ENCODE results near the gene DCHS1.
A peak's percentile ranks its signal among the peaks of the same experiment; 100 is the strongest.

Gene DCHS1

DNA sequence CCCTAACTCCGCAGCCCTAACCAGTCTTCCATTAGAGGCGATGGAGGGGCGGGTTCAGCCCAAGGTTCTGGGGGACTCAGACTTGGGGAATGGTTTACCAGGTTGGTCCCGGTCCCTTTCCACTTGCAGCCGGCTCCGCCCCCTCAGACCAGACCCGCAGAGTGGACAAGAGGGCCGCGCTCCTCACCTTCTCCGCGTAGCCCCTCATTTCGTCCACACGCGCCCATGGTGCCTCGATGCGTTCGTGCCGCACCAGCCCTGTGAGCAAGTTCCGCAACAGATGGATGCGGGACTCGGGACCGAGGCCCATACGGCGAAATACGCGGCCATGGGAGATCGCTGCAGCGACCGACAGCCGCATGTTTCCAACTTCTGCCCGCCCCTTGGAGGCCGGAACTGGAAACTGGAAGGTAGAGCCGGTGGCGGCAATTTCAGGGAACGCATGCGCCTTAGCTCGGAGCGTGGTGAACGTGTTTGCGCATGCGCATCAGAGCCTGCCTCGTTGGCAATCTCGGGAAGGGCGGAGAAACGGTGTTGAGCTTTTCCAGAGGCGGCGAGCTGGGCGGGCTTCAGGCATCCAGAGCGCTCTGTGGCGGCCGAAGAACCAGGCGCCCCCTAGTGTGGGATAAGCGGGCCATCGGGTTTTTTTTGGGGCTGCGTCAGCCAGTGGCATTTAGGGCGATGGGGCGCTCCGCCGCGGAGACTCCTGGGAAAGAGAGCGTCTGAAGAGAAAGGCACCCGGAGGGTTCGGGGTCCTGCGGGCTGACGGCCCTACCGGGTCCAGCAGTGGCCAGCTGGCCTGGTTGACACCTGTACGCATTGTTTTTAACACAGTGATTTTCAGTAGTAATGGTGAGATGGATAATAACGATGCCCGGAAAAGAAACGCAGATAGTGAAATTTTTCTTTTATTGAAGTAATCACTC lies 27.6 kb upstream of the DCHS1 start, which contains the start of gene MRPL17:
MRPL17 (minus strand) TSS at position 405 of the 926 bp plus-strand sequence; CDS start at position 361, 44 bp downstream.
- POLR2A ChIA-PET: interaction anchor here (1.1 kb wide), 1 partner anchor 71 kb away, joined by 3 read pairs; no protein-coding TSS in a partner anchor
- CTCF ChIA-PET: interaction anchor here (0.6 to 4.7 kb wide), 29 partner anchors 10 to 305 kb away, joined by 3 to 31 read pairs (median 3); partner anchors contain the start of genes DNHD1, ILK, RRP8 and TAF10

GRCh38 chr11:6682591-6682935 lies 27.0 kb upstream of the DCHS1 start:
- Histone ChIP-seq H3K4me1 (ENCODE audit: control extremely low read depth in 1 of 4, control insufficient read depth in 4 of 4, insufficient read depth in 4 of 4, low read length in 3 of 4) (peaks cover 7 to 23% (median 18%) of the 10 kb centered on the region in 4 experiments), H3K36me3 (ENCODE audit: control insufficient read depth in 4 of 4, insufficient read depth in 4 of 4, low read length in 3 of 4) (peaks cover 5 to 26% (median 10%) of the 10 kb centered on the region in 4 experiments), H3K27me3 (replicated peaks in 2 of 5; ENCODE audit: control insufficient read depth in 4 of 5, insufficient read depth in 5 of 5, low read length in 4 of 5) (no peaks in the 10 kb centered on the region), H3K4me3 (ENCODE audit: control insufficient read depth in 1 of 7, extremely low read depth in 1 of 7, insufficient read depth in 4 of 7, low read depth in 2 of 7, low read length in 6 of 7) (peak overlapping the region; percentile 51 to 99 (median 96)), H3K9me3 (ENCODE audit: control extremely low read depth in 1 of 5, control insufficient read depth in 4 of 5, insufficient read depth in 2 of 5, low read depth in 1 of 5, low read length in 4 of 5) (no peaks in the 10 kb centered on the region), H3K27ac (ENCODE audit: insufficient read depth in 1 of 2, low read depth in 1 of 2, low read length in 2 of 2, poor library complexity in 1 of 2, severe bottlenecking in 2 of 2) (peak overlapping the region; percentile 62 to 90)
- WGBS (ENCODE audit: insufficient coverage): 0% methylated on average over 8 of the region's 10 CpGs
- POLR2A ChIA-PET: interaction anchor here (1.1 kb wide), 1 partner anchor 70 kb away, joined by 3 read pairs; no protein-coding TSS in a partner anchor
- CTCF ChIA-PET: interaction anchor here (0.7 to 4.7 kb wide), 13 partner anchors 9 to 304 kb away, joined by 3 to 31 read pairs (median 4); partner anchors contain the start of genes TAF10 and TPP1
- DNase-seq: peak in 1 of 3 donors; percentile 41

More for the DNA sequence above, 27.6 kb upstream of the DCHS1 start, which contains the start of gene MRPL17:
- Histone ChIP-seq H3K36me3 (ENCODE audit: control insufficient read depth in 4 of 4, insufficient read depth in 4 of 4, low read length in 3 of 4) (peaks cover 5 to 26% (median 10%) of the 10 kb centered on the region in 4 experiments), H3K9me3 (ENCODE audit: control extremely low read depth in 1 of 5, control insufficient read depth in 4 of 5, insufficient read depth in 2 of 5, low read depth in 1 of 5, low read length in 4 of 5) (no peaks in the 10 kb centered on the region), H3K4me3 (ENCODE audit: control insufficient read depth in 1 of 7, extremely low read depth in 1 of 7, insufficient read depth in 4 of 7, low read depth in 2 of 7, low read length in 6 of 7) (peak within 1 kb of the TSS; percentile 51 to 99 (median 96)), H3K4me1 (ENCODE audit: control extremely low read depth in 1 of 4, control insufficient read depth in 4 of 4, insufficient read depth in 4 of 4, low read length in 3 of 4) (peaks cover 7 to 23% (median 18%) of the 10 kb centered on the region in 4 experiments), H3K27me3 (replicated peaks in 2 of 5; ENCODE audit: control insufficient read depth in 4 of 5, insufficient read depth in 5 of 5, low read length in 4 of 5) (no peaks in the 10 kb centered on the region), H3K27ac (ENCODE audit: insufficient read depth in 1 of 2, low read depth in 1 of 2, low read length in 2 of 2, poor library complexity in 1 of 2, severe bottlenecking in 2 of 2) (peak within 1 kb of the TSS; percentile 77 to 90)
- peak; percentile 99 to 100 (median 99) for DNase-seq
- WGBS (ENCODE audit: insufficient coverage): 0% methylated on average over 65 of the region's 70 CpGs

- POLR2A ChIA-PET: no interaction called here
- 19% methylated on average over 4 of the region's 5 CpGs for WGBS (ENCODE audit: insufficient coverage)
- peaks cover 7 to 23% (median 18%) of the 10 kb centered on the region in 4 experiments for H3K4me1 ChIP-seq (ENCODE audit: control extremely low read depth in 1 of 4, control insufficient read depth in 4 of 4, insufficient read depth in 4 of 4, low read length in 3 of 4)
- CTCF ChIA-PET: interaction anchor here (2.1 to 4.7 kb wide), 2 partner anchors 13 to 152 kb away, joined by 9 to 31 read pairs; no protein-coding TSS in a partner anchor
- H3K27me3 ChIP-seq (replicated peaks in 2 of 5; ENCODE audit: control insufficient read depth in 4 of 5, insufficient read depth in 5 of 5, low read length in 4 of 5): no peaks in the 10 kb centered on the region
- H3K27ac ChIP-seq (ENCODE audit: insufficient read depth in 1 of 2, low read depth in 1 of 2, low read length in 2 of 2, poor library complexity in 1 of 2, severe bottlenecking in 2 of 2): peak overlapping the region in 1 of 2 experiments; percentile 90
- H3K36me3 ChIP-seq (ENCODE audit: control insufficient read depth in 4 of 4, insufficient read depth in 4 of 4, low read length in 3 of 4): peaks cover 5 to 26% (median 10%) of the 10 kb centered on the region in 4 experiments
- H3K4me3 ChIP-seq (ENCODE audit: control insufficient read depth in 1 of 7, extremely low read depth in 1 of 7, insufficient read depth in 4 of 7, low read depth in 2 of 7, low read length in 6 of 7): peak overlapping the region; percentile 10 to 99 (median 94)
- peak in 1 of 3 donors; percentile 10 for DNase-seq
- H3K9me3 ChIP-seq (ENCODE audit: control extremely low read depth in 1 of 5, control insufficient read depth in 4 of 5, insufficient read depth in 2 of 5, low read depth in 1 of 5, low read length in 4 of 5): no peaks in the 10 kb centered on the region
Observed at GRCh38 chr11:6681949-6682348, 26.3 kb upstream of the DCHS1 start.

- ChIA-PET CTCF (interaction anchor here (0.6 to 4.7 kb wide), 3 partner anchors 13 to 151 kb away, joined by 3 to 31 read pairs (median 9); no protein-coding TSS in a partner anchor), POLR2A (no interaction called here)
- H3K4me3 ChIP-seq (ENCODE audit: control insufficient read depth in 1 of 7, extremely low read depth in 1 of 7, insufficient read depth in 4 of 7, low read depth in 2 of 7, low read length in 6 of 7): peak overlapping the region in 4 of 7 experiments; percentile 3 to 97 (median 92)
- no peaks in the 10 kb centered on the region for H3K9me3 ChIP-seq (ENCODE audit: control extremely low read depth in 1 of 5, control insufficient read depth in 4 of 5, insufficient read depth in 2 of 5, low read depth in 1 of 5, low read length in 4 of 5)
- peaks cover 5 to 26% (median 10%) of the 10 kb centered on the region in 4 experiments for H3K36me3 ChIP-seq (ENCODE audit: control insufficient read depth in 4 of 4, insufficient read depth in 4 of 4, low read length in 3 of 4)
- WGBS (ENCODE audit: insufficient coverage): no CpG with 5 or more reads among the region's 1 CpG
- peak overlapping the region in 1 of 2 experiments; percentile 32 for H3K27ac ChIP-seq (ENCODE audit: insufficient read depth in 1 of 2, low read depth in 1 of 2, low read length in 2 of 2, poor library complexity in 1 of 2, severe bottlenecking in 2 of 2)
- peaks cover 7 to 23% (median 18%) of the 10 kb centered on the region in 4 experiments for H3K4me1 ChIP-seq (ENCODE audit: control extremely low read depth in 1 of 4, control insufficient read depth in 4 of 4, insufficient read depth in 4 of 4, low read length in 3 of 4)
- no peak for DNase-seq
- no peaks in the 10 kb centered on the region for H3K27me3 ChIP-seq (replicated peaks in 2 of 5; ENCODE audit: control insufficient read depth in 4 of 5, insufficient read depth in 5 of 5, low read length in 4 of 5)
Observed at GRCh38 chr11:6681505-6681904, 25.9 kb upstream of the DCHS1 start.

- H3K36me3 ChIP-seq (ENCODE audit: control insufficient read depth in 4 of 4, insufficient read depth in 4 of 4, low read length in 3 of 4): peaks cover 5 to 26% (median 10%) of the 10 kb centered on the region in 4 experiments
- peaks cover 3 to 32% (median 10%) of the 10 kb centered on the region in 4 experiments for H3K4me1 ChIP-seq (ENCODE audit: control extremely low read depth in 1 of 4, control insufficient read depth in 4 of 4, insufficient read depth in 4 of 4, low read length in 3 of 4)
- H3K27me3 ChIP-seq (replicated peaks in 2 of 5; ENCODE audit: control insufficient read depth in 4 of 5, insufficient read depth in 5 of 5, low read length in 4 of 5): no peaks in the 10 kb centered on the region
- CTCF ChIA-PET: interaction anchor here (1.4 kb wide), 1 partner anchor 28 kb away, joined by 3 read pairs; no protein-coding TSS in a partner anchor
- H3K4me3 ChIP-seq (ENCODE audit: control insufficient read depth in 1 of 7, extremely low read depth in 1 of 7, insufficient read depth in 4 of 7, low read depth in 2 of 7, low read length in 6 of 7): no peak overlapping the region
- POLR2A ChIA-PET: no interaction called here
- H3K27ac ChIP-seq (ENCODE audit: insufficient read depth in 1 of 2, low read depth in 1 of 2, low read length in 2 of 2, poor library complexity in 1 of 2, severe bottlenecking in 2 of 2): no peak overlapping the region
- WGBS (ENCODE audit: insufficient coverage): no CpG with 5 or more reads among the region's 3 CpGs
- no peak for DNase-seq
- H3K9me3 ChIP-seq (ENCODE audit: control extremely low read depth in 1 of 5, control insufficient read depth in 4 of 5, insufficient read depth in 2 of 5, low read depth in 1 of 5, low read length in 4 of 5): no peaks in the 10 kb centered on the region
Observed at GRCh38 chr11:6677018-6677417, 21.4 kb upstream of the DCHS1 start.

DNA sequence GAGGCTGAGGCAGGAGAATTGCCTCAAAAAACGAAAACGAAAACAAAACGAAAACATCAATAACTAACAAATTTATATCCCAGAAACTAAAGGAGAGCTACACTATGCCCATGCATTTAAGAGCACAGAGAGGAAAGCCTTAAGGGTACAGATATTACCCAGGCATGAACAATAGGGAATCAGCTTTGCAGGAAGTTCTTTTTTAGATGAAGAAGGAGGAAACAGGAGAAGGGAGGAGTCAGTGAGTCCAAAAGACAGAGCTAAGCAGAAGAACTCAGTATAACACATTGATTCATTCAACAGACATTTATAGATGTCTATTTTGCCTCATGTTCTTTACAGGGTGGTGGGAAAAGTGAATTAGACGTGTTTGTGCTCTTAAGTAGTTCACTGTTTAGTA lies 19.3 kb upstream of the DCHS1 start:
- POLR2A ChIA-PET: no interaction called here
- peaks cover 0 to 9% (median 3%) of the 10 kb centered on the region in 4 experiments for H3K36me3 ChIP-seq (ENCODE audit: control insufficient read depth in 4 of 4, insufficient read depth in 4 of 4, low read length in 3 of 4)

More for the DNA sequence above, 19.3 kb upstream of the DCHS1 start:
- no peak for DNase-seq
- peaks cover 0 to 32% (median 5%) of the 10 kb centered on the region in 4 experiments for H3K4me1 ChIP-seq (ENCODE audit: control extremely low read depth in 1 of 4, control insufficient read depth in 4 of 4, insufficient read depth in 4 of 4, low read length in 3 of 4)
- whole genome bisulfite sequencing (ENCODE audit: insufficient coverage): no CpG with 5 or more reads among the region's 4 CpGs
- CTCF ChIA-PET: interaction anchor here (1.2 to 4.4 kb wide), 2 partner anchors 8 to 141 kb away, joined by 3 to 15 read pairs; partner anchors contain the start of gene MRPL17
- no peak overlapping the region for H3K27ac ChIP-seq (ENCODE audit: insufficient read depth in 1 of 2, low read depth in 1 of 2, low read length in 2 of 2, poor library complexity in 1 of 2, severe bottlenecking in 2 of 2)
- no peaks in the 10 kb centered on the region for H3K9me3 ChIP-seq (ENCODE audit: control extremely low read depth in 1 of 5, control insufficient read depth in 4 of 5, insufficient read depth in 2 of 5, low read depth in 1 of 5, low read length in 4 of 5)
- no peaks in the 10 kb centered on the region for H3K27me3 ChIP-seq (replicated peaks in 2 of 5; ENCODE audit: control insufficient read depth in 4 of 5, insufficient read depth in 5 of 5, low read length in 4 of 5)
- H3K4me3 ChIP-seq (ENCODE audit: control insufficient read depth in 1 of 7, extremely low read depth in 1 of 7, insufficient read depth in 4 of 7, low read depth in 2 of 7, low read length in 6 of 7): no peak overlapping the region
